GM12878 (cell line): ENCODE measurements around the gene EXOC4. TPM values are rescaled to one million over a fixed set of nuclear protein-coding genes. Genes with fewer than 3 reads are reported as not detected.

ENCODE experiments used
- ATAC-seq: fragments of 200-7000 bp; cut with Tn5 transposase; 3 replicates; pipeline ENCODE4 v1.9.1; 2020; ENCODE audit warnings: mild to moderate bottlenecking, moderate library complexity
- BruUV-seq: library from RNA; stranded (reverse); fragments of 400-500 nt; replicated peaks from 2 replicates; lab custom pipeline; 2021; lab: Mats Ljungman, UMichigan
- CTCF ChIA-PET: fragments of 300-600 bp; sonication (Branson Sonifier 250); formaldehyde crosslinking; extraction: SDS; loops from one replicate; lab custom pipeline; 2021; ENCODE audit warnings: inconsistent platforms; lab: Yijun Ruan, JAX
- POLR2A ChIA-PET: fragments of 350-600 bp; formaldehyde crosslinking; extraction: SDS; loops from one replicate; lab custom pipeline; 2021; ENCODE audit warnings: inconsistent platforms; lab: Charles Lee
- RAD21 ChIA-PET: fragments of 300-600 bp; sonication (Branson Sonifier 250); formaldehyde crosslinking; loops from one replicate; lab custom pipeline; 2023; ENCODE audit warnings: antibody characterized with exemption; ENCODE audit not compliant: unreplicated experiment; lab: Charles Lee
- SMC1A ChIA-PET: fragments of 300-600 bp; sonication (Branson Sonifier 250); formaldehyde crosslinking; loops from one replicate; lab custom pipeline; 2023; ENCODE audit not compliant: unreplicated experiment, uncharacterized antibody; lab: Charles Lee
- DNase-seq: peaks from one replicate; pipeline ENCODE4 v3.0.0-alpha.2; 2011; ENCODE audit warnings: low read depth, low spot score
- FAIRE-seq: peaks from 3 replicates; lab custom pipeline; 2011; peaks lifted over from hg19 to GRCh38; lab: Jason Lieb, UNC
- H2AFZ ChIP-seq: 2 replicates; pipeline ENCODE4 v1.6.0; 2011; ENCODE audit warnings: low read depth, low read length, control low read depth; ENCODE audit not compliant: control insufficient read depth
- H3K27ac ChIP-seq: 2 replicates; pipeline ENCODE4 v1.5.1; 2011; ENCODE audit warnings: control low read depth; ENCODE audit not compliant: control insufficient read depth, insufficient read depth
- H3K27me3 ChIP-seq, 2 experiments: replicated peaks in 1 of 2; 2 replicates each; pipeline versions ENCODE4 v1.6.0 to v1.6.1; 2011; ENCODE audit warnings: low read length in 1 of 2; ENCODE audit not compliant: control insufficient read depth in 2 of 2, insufficient read depth in 2 of 2
- H3K36me3 ChIP-seq, 2 experiments: 2 replicates each; pipeline ENCODE4 v1.5.1; 2011; ENCODE audit warnings: low read length in 1 of 2; ENCODE audit not compliant: control insufficient read depth in 2 of 2, insufficient read depth in 2 of 2
- H3K4me1 ChIP-seq: 2 replicates; pipeline ENCODE4 v1.6.1; 2011; ENCODE audit warnings: mild to moderate bottlenecking, low read length, moderate library complexity, mixed read lengths; ENCODE audit not compliant: control insufficient read depth, insufficient read depth
- H3K4me2 ChIP-seq: 2 replicates; pipeline ENCODE4 v1.6.0; 2011; ENCODE audit warnings: control low read depth; ENCODE audit not compliant: control insufficient read depth, insufficient read depth
- H3K4me3 ChIP-seq: fragments of 200-600 bp; sonication (generic); 2 replicates; pipeline ENCODE4 v1.5.1; 2016
- H3K79me2 ChIP-seq: 2 replicates; pipeline ENCODE4 v1.6.0; 2011; ENCODE audit warnings: low read length; ENCODE audit not compliant: control insufficient read depth, insufficient read depth
- H3K9ac ChIP-seq: 2 replicates; pipeline ENCODE4 v1.8.0; 2011; ENCODE audit warnings: low read length, control low read depth, mixed read lengths; ENCODE audit not compliant: control insufficient read depth, insufficient read depth
- H3K9me3 ChIP-seq: replicated peaks from 3 replicates; pipeline ENCODE4 v1.5.1; 2011; ENCODE audit warnings: mild to moderate bottlenecking, low read length; ENCODE audit not compliant: control insufficient read depth, insufficient read depth
- H4K20me1 ChIP-seq: 2 replicates; pipeline ENCODE4 v1.6.0; 2011; ENCODE audit not compliant: control insufficient read depth, insufficient read depth
- ATF7 ChIP-seq: fragments of 450-650 bp; IDR thresholded peaks from 2 replicates; pipeline ENCODE4 v1.6.1; 2016; ENCODE audit warnings: low read depth, mild to moderate bottlenecking
- CBX3 ChIP-seq: fragments of 200-600 bp; sonication (generic); IDR thresholded peaks from 2 replicates; pipeline ENCODE4 v1.6.1; 2016; ENCODE audit warnings: low read depth, borderline replicate concordance
- CEBPB ChIP-seq, 2 experiments: fragments of 150-350 bp in 1 of 2; IDR thresholded peaks; 2 replicates each; pipeline ENCODE4 v1.6.1; 2012 to 2014; ENCODE audit warnings: low read depth in 2 of 2, low read length in 2 of 2, borderline replicate concordance in 1 of 2, inconsistent platforms in 1 of 2
- HDAC6 ChIP-seq: fragments of 200-600 bp; sonication (generic); IDR thresholded peaks from one replicate; pipeline ENCODE4 v1.8.0; 2017; ENCODE audit warnings: antibody characterized with exemption; ENCODE audit not compliant: unreplicated experiment
- HSF1 ChIP-seq: fragments of 150-350 bp; IDR thresholded peaks from 2 replicates; pipeline ENCODE4 v1.6.1; 2014; ENCODE audit warnings: mild to moderate bottlenecking, low read depth, low read length
- JUNB ChIP-seq: IDR thresholded peaks from 2 replicates; pipeline ENCODE4 v1.6.1; 2016; ENCODE audit warnings: antibody characterized with exemption, mild to moderate bottlenecking
- NR2C2 ChIP-seq: IDR thresholded peaks from 2 replicates; pipeline ENCODE4 v1.6.1; 2011; ENCODE audit warnings: borderline replicate concordance, low read depth; ENCODE audit not compliant: control insufficient read depth, insufficient read length
- RAD51 ChIP-seq: fragments of 450-650 bp; IDR thresholded peaks from 2 replicates; pipeline ENCODE4 v1.6.1; 2016; ENCODE audit warnings: moderate library complexity, mild to moderate bottlenecking, inconsistent platforms
- TCF12 ChIP-seq: IDR thresholded peaks from 2 replicates; pipeline ENCODE4 v1.6.1; 2011; ENCODE audit warnings: low read depth, mild to moderate bottlenecking, low read length
- WGBS: methylation state at CpG from one replicate; pipeline ENCODE4 v1.1.6; 2016; ENCODE audit warnings: low lambda C conversion rate; ENCODE audit not compliant: insufficient replicate concordance, insufficient coverage; ENCODE audit errors: missing lambda C conversion rate; 5-methylcytosine and 5-hydroxymethylcytosine counted together
- in situ Hi-C: fragments of 300-500 bp; cut with MboI; formaldehyde crosslinking; loops from 9 replicates; pipeline ENCODE4 v1.14.3; 2018; ENCODE audit warnings: mixed read lengths
- intact Hi-C: fragments of 100-400 bp; cut with micrococcal nuclease; formaldehyde crosslinking; loops from one replicate; pipeline ENCODE4 v1.14.2; 2022; ENCODE audit not compliant: unreplicated experiment
- polyA plus RNA-seq, 11 experiments: library from polyadenylated mRNA; depleted of rRNA in 4 of 11; unstranded in 6 of 11; stranded (reverse) in 5 of 11; fragments of >200 nt; fragmentation: Nextera tagmentation in 4 of 11; fragmentation: Illumina TruSeq in 1 of 11; extraction: Ambion mirVana in 4 of 11; extraction: Trizol in 1 of 11; gene quantifications; 1 replicate in 1 of 11; 2 replicates in 10 of 11; pipeline versions ENCODE4 v1.2.1 to v1.2.3, GENCODE V29; 2011 to 2016; ENCODE audit warnings: inconsistent platforms in 2 of 11, missing spikeins in 2 of 11, low read depth in 1 of 11
- total RNA-seq, 4 experiments: library from RNA; depleted of rRNA in 3 of 4; stranded (reverse); fragments of >200 nt in 3 of 4; fragmentation: Illumina TruSeq in 1 of 4; extraction: Trizol in 1 of 4; gene quantifications; 2 replicates each; pipeline versions ENCODE4 v1.2.1 to v1.2.3, GENCODE V29; 2013 to 2021

Gene EXOC4
- total and polyA plus RNA-seq, 10 of the 15 experiments (the other 5 are each of a cell fraction or from before 2014, with no cell fraction given), result 13.2 to 44.5 (median 29.6) TPM

GRCh38 chr7:133591704-133592340 lies 338.9 kb downstream of the EXOC4 start:
- Histone ChIP-seq H2AFZ (no peak overlapping the region), H3K27ac (no peak overlapping the region), H3K9me3 (no peaks in the 10 kb centered on the region), H3K4me2 (no peak overlapping the region), H3K4me3 (no peak overlapping the region), H3K27me3 (no peaks in the 10 kb centered on the region), H3K79me2 (no peaks in the 10 kb centered on the region), H3K36me3 (no peaks in the 10 kb centered on the region), H3K4me1 (no peaks in the 10 kb centered on the region), H3K9ac (no peak overlapping the region), H4K20me1 (no peaks in the 10 kb centered on the region)
- ChIA-PET RAD21 (no interaction called here), CTCF (interaction anchor here (1.5 kb wide), 1 partner anchor 9 kb away, joined by 4 read pairs; no protein-coding TSS in a partner anchor), POLR2A (no interaction called here), SMC1A (no interaction called here)
- in situ Hi-C loops, result no loop called here
- TF ChIP-seq TCF12 (no peak), HDAC6 (no peak), ATF7 (no peak), CBX3 (no peak), JUNB (no peak), RAD51 (no peak), CEBPB (IDR thresholded peaks at IDR 0.05; ENCODE audit: borderline replicate concordance in 1 of 2, low read depth in 2 of 2, low read length in 2 of 2) (no peak), NR2C2 (no peak), HSF1 (no peak)
- FAIRE-seq, result no peak
- no TSS peak for BruUV-seq
- no peak for ATAC-seq
- intact Hi-C loops, result no loop called here
- DNase-seq, result no peak
- WGBS, result 98% methylated on average over 4 of the region's 4 CpGs
